T-helper 2 cell treated with Interferon-gamma antibody and Interleukin-4, amounts not matched to agents 100 ng/mL and 5 ng/mL, for 36 hours (primary cell): ENCODE results near the gene CCDC33. TPM values are rescaled to one million over a fixed set of nuclear protein-coding genes. Genes with fewer than 3 reads are reported as not detected.

ENCODE experiments used
- intact Hi-C: fragments of 100-400 bp; cut with micrococcal nuclease; formaldehyde crosslinking; loops from one replicate; pipeline ENCODE4 v1.15.1; 2023
- total RNA-seq: library from RNA; stranded (reverse); gene quantifications from 2 replicates; pipeline ENCODE4 v1.2.3, GENCODE V29; 2022

The CCDC33 gene
- total RNA-seq, 1 donor from 2014 or later: not detected

- intact Hi-C loops: no loop called here
Observed at GRCh38 chr15:74208901-74209559, 27.1 kb upstream of the CCDC33 start.

- intact Hi-C loops: no loop called here
Observed at GRCh38 chr15:74209560-74209958, 26.6 kb upstream of the CCDC33 start.

GRCh38 chr15:74209997-74210671 lies 26.0 kb upstream of the CCDC33 start:
- intact Hi-C loops: no loop called here

- intact Hi-C loops: no loop called here
Observed at GRCh38 chr15:74210729-74211128, 25.4 kb upstream of the CCDC33 start.

- intact Hi-C loops: no loop called here
Observed at GRCh38 chr15:74211656-74212055, 24.5 kb upstream of the CCDC33 start.

GRCh38 chr15:74212494-74212893 lies 23.6 kb upstream of the CCDC33 start:
- intact Hi-C loops: no loop called here

- intact Hi-C loops: no loop called here
Observed at GRCh38 chr15:74213858-74214284, 22.3 kb upstream of the CCDC33 start.

- intact Hi-C loops: no loop called here
Observed at GRCh38 chr15:74214324-74215021, 21.7 kb upstream of the CCDC33 start.

- intact Hi-C loops: no loop called here
Observed at GRCh38 chr15:74215958-74216357, 20.2 kb upstream of the CCDC33 start.

- intact Hi-C loops: no loop called here
Observed at GRCh38 chr15:74216949-74217348, 19.2 kb upstream of the CCDC33 start.

- intact Hi-C loops: no loop called here
Observed at GRCh38 chr15:74217907-74218885, 17.9 kb upstream of the CCDC33 start.

- intact Hi-C loops: no loop called here
Observed at GRCh38 chr15:74220475-74221248, 15.5 kb upstream of the CCDC33 start.

GRCh38 chr15:74221399-74222239 lies 14.5 kb upstream of the CCDC33 start:
- intact Hi-C loops: no loop called here

GRCh38 chr15:74222240-74223119 lies 13.6 kb upstream of the CCDC33 start:
- intact Hi-C loops: no loop called here

- intact Hi-C loops: no loop called here
Observed at GRCh38 chr15:74225928-74226327, 10.2 kb upstream of the CCDC33 start.

GRCh38 chr15:74226761-74227540 lies 9.2 kb upstream of the CCDC33 start:
- intact Hi-C loops: no loop called here

GRCh38 chr15:74227968-74228722 lies 8.0 kb upstream of the CCDC33 start:
- intact Hi-C loops: no loop called here
